Measurements from ENCODE around the gene SCAI. TPM values are rescaled to one million over a fixed set of nuclear protein-coding genes. Genes with fewer than 3 reads are reported as not detected.
"Not testable (repeated sequence)": the region's sequence is repeated elsewhere in the genome, so short reads cannot be mapped to it uniquely, and the experiment has no call there.

SCAI gene
- polyA plus RNA-seq, 2 of the 4 experiments (the other 2 are of a cell fraction), result 2.1 to 5.0 TPM

DNA sequence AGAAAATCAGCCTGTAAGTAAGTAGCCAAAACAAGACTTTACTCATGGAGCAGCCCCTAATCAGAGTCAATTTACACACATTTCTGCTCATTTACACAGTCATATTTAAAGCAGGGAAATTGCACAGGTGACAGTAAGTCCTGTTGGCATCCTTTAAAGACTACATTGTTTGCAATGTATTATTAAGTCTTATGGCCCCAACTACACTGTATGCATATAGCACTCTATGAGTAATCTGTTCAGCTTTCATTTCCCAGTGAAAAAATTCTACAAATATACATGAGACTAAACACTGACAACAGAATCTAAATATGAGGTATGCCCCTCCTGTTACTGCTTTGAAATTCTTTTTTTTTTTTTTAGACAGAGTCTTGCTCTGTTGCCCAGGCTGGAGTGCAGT is 26.6 kb upstream of the SCAI start:
- ChIA-PET CTCF (interaction anchor here (0.7 kb wide), 1 partner anchor 64 kb away, joined by 4 read pairs; no protein-coding TSS in a partner anchor), POLR2A (no interaction called here)
- Histone ChIP-seq H3K4me3 (no peak overlapping the region), H3K9me3 (no peaks in the 10 kb centered on the region), H3K27ac (no peak overlapping the region), H3K4me1 (peaks cover 15% of the 10 kb centered on the region; the same call in 2 of the 3 replicates), H3K4me2 (no peak overlapping the region)
- TF ChIP-seq, protein P1, sequence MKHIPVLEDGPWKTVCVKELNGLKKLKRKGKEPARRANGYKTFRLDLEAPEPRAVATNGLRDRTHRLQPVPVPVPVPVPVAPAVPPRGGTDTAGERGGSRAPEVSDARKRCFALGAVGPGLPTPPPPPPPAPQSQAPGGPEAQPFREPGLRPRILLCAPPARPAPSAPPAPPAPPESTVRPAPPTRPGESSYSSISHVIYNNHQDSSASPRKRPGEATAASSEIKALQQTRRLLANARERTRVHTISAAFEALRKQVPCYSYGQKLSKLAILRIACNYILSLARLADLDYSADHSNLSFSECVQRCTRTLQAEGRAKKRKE (CRISPR knock-in tag; IDR thresholded peaks at IDR 0.05; ENCODE audit: low read depth), result no peak
- no peak for TF ChIP-seq FOSB (CRISPR knock-in tag; IDR thresholded peaks at IDR 0.05)
- TF ChIP-seq ESRRA (IDR thresholded peaks at IDR 0.05; ENCODE audit: borderline replicate concordance, low read length), result no peak
- no peak for TF ChIP-seq ZNF302 (CRISPR knock-in tag; IDR thresholded peaks at IDR 0.05)
- TF ChIP-seq RAD21 (conservative IDR thresholded peaks at IDR 0.05 in 1 of 2, IDR thresholded peaks at IDR 0.05 in 1 of 2), result no peak
- TF ChIP-seq FOSL2 (IDR thresholded peaks at IDR 0.05), result no peak
- no peak for TF ChIP-seq FOSL2 (CRISPR knock-in tag; IDR thresholded peaks at IDR 0.05)
- TF ChIP-seq, protein P2, sequence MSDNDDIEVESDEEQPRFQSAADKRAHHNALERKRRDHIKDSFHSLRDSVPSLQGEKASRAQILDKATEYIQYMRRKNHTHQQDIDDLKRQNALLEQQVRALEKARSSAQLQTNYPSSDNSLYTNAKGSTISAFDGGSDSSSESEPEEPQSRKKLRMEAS (IDR thresholded peaks at IDR 0.05), result no peak
- no peak for TF ChIP-seq EHMT2 (IDR thresholded peaks at IDR 0.05; ENCODE audit: low read depth)
- TF ChIP-seq KDM1A (IDR thresholded peaks at IDR 0.05; ENCODE audit: low read depth), result no peak
- TF ChIP-seq POLR2AphosphoS2 (conservative IDR thresholded peaks at IDR 0.05; ENCODE audit: low read length), result no peak
- TF ChIP-seq SMC3 (IDR thresholded peaks at IDR 0.05), result no peak
- no peak for DNase-seq (ENCODE audit: low read depth in 1 of 2, low spot score in 1 of 2)
- no peak for ATAC-seq
- no peak for FAIRE-seq

DNA sequence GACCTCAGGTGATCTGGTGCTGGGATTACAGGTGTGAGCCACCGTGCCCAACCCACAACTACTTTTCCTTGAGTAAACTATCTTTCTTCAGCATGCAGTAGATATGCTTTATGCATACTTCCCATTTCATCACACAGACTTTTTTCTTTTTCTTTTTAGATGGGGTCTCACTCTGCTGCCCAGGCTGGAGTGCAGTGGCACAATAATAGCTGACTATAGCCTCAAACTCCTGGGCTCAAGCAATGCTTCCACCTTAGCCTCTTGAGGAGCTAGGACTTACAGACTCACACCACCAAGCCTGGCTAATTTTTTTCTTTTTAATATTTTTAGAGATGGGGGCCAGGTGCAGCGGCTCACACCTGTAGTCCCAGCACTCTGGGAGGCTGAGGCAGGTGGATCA is 23.4 kb upstream of the SCAI start:
- TF ChIP-seq CHD4 (IDR thresholded peaks at IDR 0.05; ENCODE audit: borderline replicate concordance) (no peak), RNF2 (IDR thresholded peaks at IDR 0.05; ENCODE audit: borderline replicate concordance, low read depth) (no peak), RARB (CRISPR knock-in tag; IDR thresholded peaks at IDR 0.05) (no peak), POLR2A (IDR thresholded peaks at IDR 0.05; ENCODE audit: low read length) (no peak), MYC (IDR thresholded peaks at IDR 0.05; ENCODE audit: borderline replicate concordance, low read length) (no peak), TP53 (CRISPR knock-in tag; IDR thresholded peaks at IDR 0.05) (no peak), GATA3 (IDR thresholded peaks at IDR 0.05; ENCODE audit: borderline replicate concordance) (no peak)
- TF ChIP-seq, protein P1 (CRISPR knock-in tag; IDR thresholded peaks at IDR 0.05; ENCODE audit: low read depth), result no peak
- CTCF ChIA-PET, result interaction anchor here (0.6 kb wide), 2 partner anchors 528 to 831 kb away, joined by 3 to 4 read pairs; no protein-coding TSS in a partner anchor
- Histone ChIP-seq H3K4me1 (peaks cover 23% of the 10 kb centered on the region; the same call in 2 of the 3 replicates), H3K9me3 (no peaks in the 10 kb centered on the region), H3K27ac (no peak overlapping the region), H3K4me3 (no peak overlapping the region), H3K4me2 (no peak overlapping the region)
- DNase-seq (ENCODE audit: low read depth in 1 of 2, low spot score in 1 of 2) (no peak), FAIRE-seq (no peak), ATAC-seq (no peak)
- POLR2A ChIA-PET, result no interaction called here
- 91% methylated on average over 2 of the region's 2 CpGs for WGBS (ENCODE audit: missing lambda C conversion rate)

- DNase-seq (ENCODE audit: low read depth in 1 of 2, low spot score in 1 of 2), result peak in 1 of 2 experiments; percentile 16
- H3K4me3 ChIP-seq, FAIRE-seq, H3K9me3 ChIP-seq, H3K4me2 ChIP-seq, POLR2A ChIA-PET, ATAC-seq, H3K27ac ChIP-seq: not testable (repeated sequence)
- 97% methylated on average over 6 of the region's 6 CpGs for WGBS (ENCODE audit: missing lambda C conversion rate)
- H3K4me1 ChIP-seq, result peaks cover 31% of the 10 kb centered on the region; the same call in 2 of the 3 replicates
- CTCF ChIA-PET, result interaction anchor here (0.7 to 1.6 kb wide), 2 partner anchors 20 to 185 kb away, joined by 3 to 6 read pairs; partner anchors contain the start of gene SCAI
These were observed 19.6 kb upstream of the SCAI start for GRCh38 chr9:125162891-125163290.
